GM23338 (cell line): ENCODE data around the gene DTNA. TPM values are rescaled to one million over a fixed set of nuclear protein-coding genes. Genes with fewer than 3 reads are reported as not detected.

ENCODE experiments used
- ATAC-seq: fragments of 200-7000 bp; cut with Tn5 transposase; 3 replicates; pipeline ENCODE4 v1.9.1; 2020
- DNase-seq: peaks from one replicate; pipeline ENCODE4 v3.0.0-alpha.2; 2015; ENCODE audit warnings: low spot score
- H2AFZ ChIP-seq: fragments of 200-600 bp; sonication (generic); 2 replicates; pipeline ENCODE4 v1.8.0; 2016; ENCODE audit warnings: antibody characterized with exemption, mild to moderate bottlenecking, moderate library complexity
- H3F3A ChIP-seq: fragments of 200-600 bp; sonication (generic); replicated peaks from 2 replicates; pipeline ENCODE4 v1.8.0; 2017; ENCODE audit warnings: antibody characterized with exemption, mixed run types, low read depth
- H3K27ac ChIP-seq: fragments of 200-600 bp; sonication (generic); 2 replicates; pipeline ENCODE4 v1.6.1; 2016; ENCODE audit warnings: low read depth
- H3K27me3 ChIP-seq: fragments of 200-600 bp; sonication (generic); 2 replicates; pipeline ENCODE4 v1.8.0; 2016; ENCODE audit warnings: mild to moderate bottlenecking, mixed run types, moderate library complexity; ENCODE audit not compliant: insufficient read depth
- H3K36me3 ChIP-seq: fragments of 200-600 bp; sonication (generic); 2 replicates; pipeline ENCODE4 v1.8.0; 2016; ENCODE audit warnings: mild to moderate bottlenecking; ENCODE audit not compliant: insufficient read depth
- H3K4me1 ChIP-seq: fragments of 200-600 bp; sonication (generic); 2 replicates; pipeline ENCODE4 v1.8.0; 2016; ENCODE audit warnings: mild to moderate bottlenecking, moderate library complexity; ENCODE audit not compliant: insufficient read depth
- H3K4me2 ChIP-seq: fragments of 200-600 bp; sonication (generic); 2 replicates; pipeline ENCODE4 v1.7.1; 2017; ENCODE audit warnings: mixed run types
- H3K4me3 ChIP-seq: fragments of 200-600 bp; sonication (generic); 2 replicates; pipeline ENCODE4 v1.6.1; 2016; ENCODE audit warnings: mixed run types
- H3K79me2 ChIP-seq: fragments of 200-600 bp; sonication (generic); replicated peaks from 2 replicates; pipeline ENCODE4 v1.8.0; 2017; ENCODE audit warnings: mild to moderate bottlenecking; ENCODE audit not compliant: insufficient read depth
- H3K9me2 ChIP-seq: fragments of 200-600 bp; sonication (generic); 2 replicates; pipeline ENCODE4 v1.8.0; 2017; ENCODE audit not compliant: insufficient read depth
- H4K20me1 ChIP-seq: fragments of 200-600 bp; sonication (generic); replicated peaks from 2 replicates; pipeline ENCODE4 v1.8.0; 2017; ENCODE audit warnings: mild to moderate bottlenecking; ENCODE audit not compliant: insufficient read depth
- H3K27ac Mint-ChIP-seq: 2 replicates; pipeline ENCODE4 v1.8.0; 2020; ENCODE audit warnings: inconsistent platforms, mild to moderate bottlenecking, moderate library complexity, mixed read lengths
- H3K27me3 Mint-ChIP-seq: 3 replicates; pipeline ENCODE4 v1.8.0; 2022; ENCODE audit warnings: low read depth, mild to moderate bottlenecking, moderate library complexity, mixed read lengths, inconsistent platforms; ENCODE audit not compliant: insufficient read depth, poor library complexity
- H3K36me3 Mint-ChIP-seq: 3 replicates; pipeline ENCODE4 v1.8.0; 2021; ENCODE audit warnings: low read depth, mild to moderate bottlenecking, inconsistent platforms, moderate library complexity, mixed read lengths
- H3K4me1 Mint-ChIP-seq: 3 replicates; pipeline ENCODE4 v1.8.0; 2020; ENCODE audit warnings: mild to moderate bottlenecking, inconsistent platforms, mixed read lengths
- H3K4me3 Mint-ChIP-seq: 3 replicates; pipeline ENCODE4 v1.8.0; 2021; ENCODE audit warnings: moderate library complexity, mild to moderate bottlenecking, inconsistent platforms, mixed read lengths
- H3K9me3 Mint-ChIP-seq: 3 replicates; pipeline ENCODE4 v1.8.0; 2020; ENCODE audit warnings: moderate library complexity, mild to moderate bottlenecking, inconsistent platforms, mixed read lengths
- CREB1 ChIP-seq: fragments of 250-450 bp; sonication (Bioruptor Pico); IDR thresholded peaks from 2 replicates; pipeline ENCODE4 v1.5.0; 2020; ENCODE audit warnings: low read depth, mild to moderate bottlenecking, moderate library complexity
- CTCF ChIP-seq, 2 experiments: fragments of 200-600 bp in 1 of 2; sonication (generic) in 1 of 2; conservative IDR thresholded peaks; 2 replicates each; pipeline versions ENCODE4 v1.5.1 to v1.6.1; 2016 to 2017; ENCODE audit warnings: antibody characterized with exemption in 2 of 2, low read depth in 2 of 2, mild to moderate bottlenecking in 2 of 2, moderate library complexity in 1 of 2
- ETS1 ChIP-seq: IDR thresholded peaks from 2 replicates; pipeline ENCODE4 v1.6.1; 2016; ENCODE audit warnings: antibody characterized with exemption
- NANOG ChIP-seq: IDR thresholded peaks from 2 replicates; pipeline ENCODE4 v1.6.1; 2016; ENCODE audit warnings: antibody characterized with exemption, borderline replicate concordance
- STAT1 ChIP-seq: IDR thresholded peaks from one replicate; pipeline ENCODE4 v1.6.1; 2016; ENCODE audit warnings: antibody characterized with exemption; ENCODE audit not compliant: unreplicated experiment
- ZNF114 ChIP-seq: fragments of 250-450 bp; sonication (Bioruptor Pico); IDR thresholded peaks from 2 replicates; pipeline ENCODE4 v1.5.0; 2020; ENCODE audit warnings: mild to moderate bottlenecking, moderate library complexity
- ZNF331 ChIP-seq: fragments of 250-450 bp; sonication (Bioruptor Pico); IDR thresholded peaks from 2 replicates; pipeline ENCODE4 v1.5.0; 2020; ENCODE audit warnings: low read depth, mild to moderate bottlenecking, moderate library complexity
- ZNF462 ChIP-seq: fragments of 250-450 bp; sonication (Bioruptor Pico); IDR thresholded peaks from 2 replicates; pipeline ENCODE4 v1.5.0; 2020; ENCODE audit warnings: mild to moderate bottlenecking, moderate library complexity
- polyA plus RNA-seq: library from polyadenylated mRNA; unstranded; fragments of >200 nt; fragmentation: Nextera tagmentation; extraction: Ambion mirVana; gene quantifications from 2 replicates; pipeline ENCODE4 v1.2.1, GENCODE V29; 2016
- total RNA-seq: library from RNA; depleted of rRNA; stranded (reverse); fragments of >200 nt; shearing (Covaris generic); gene quantifications from 2 replicates; pipeline ENCODE4 v1.2.3, GENCODE V29; 2014

Gene DTNA
- total and polyA plus RNA-seq, 2 experiments from 2014 or later, result 11.5 to 25.1 TPM

GRCh38 chr18:34806527-34806926, 96.4 kb downstream of the DTNA start (continued):
- TF ChIP-seq CTCF (conservative IDR thresholded peaks at IDR 0.05; ENCODE audit: low read depth in 2 of 2) (no peak), ZNF114 (CRISPR knock-in tag) (no peak), CREB1 (no peak), STAT1 (no peak), NANOG (no peak), ETS1 (no peak)

GRCh38 chr18:34807106-34807796, 97.2 kb downstream of the DTNA start:
- no peak overlapping the region for H3K4me2 ChIP-seq
- peak overlapping the region; percentile 46; the same call in 1 of the 2 replicates for H3K27ac ChIP-seq

More at GRCh38 chr18:34807106-34807796, 97.2 kb downstream of the DTNA start:
- peak; percentile 87; the same call in 1 of the 2 replicates for TF ChIP-seq ZNF462 (CRISPR knock-in tag)
- no peak for TF ChIP-seq ZNF331
- no peaks in the 10 kb centered on the region for H3K27me3 Mint-ChIP-seq
- peak; percentile 90 for ATAC-seq
- Histone ChIP-seq H2AFZ (no peak overlapping the region), H3K36me3 (no peaks in the 10 kb centered on the region), H3K9me2 (no peaks in the 10 kb centered on the region), H3K4me1 (peaks cover 24% of the 10 kb centered on the region), H3F3A (no peaks in the 10 kb centered on the region), H3K79me2 (no peaks in the 10 kb centered on the region), H3K27me3 (no peaks in the 10 kb centered on the region), H4K20me1 (no peaks in the 10 kb centered on the region), H3K4me3 (no peak overlapping the region)
- peaks cover 27% of the 10 kb centered on the region for H3K4me1 Mint-ChIP-seq
- H3K36me3 Mint-ChIP-seq, result no peaks in the 10 kb centered on the region
- no peak overlapping the region for H3K4me3 Mint-ChIP-seq
- peak; percentile 65 for DNase-seq
- H3K9me3 Mint-ChIP-seq, result no peaks in the 10 kb centered on the region
- H3K27ac Mint-ChIP-seq, result no peak overlapping the region; the same call in 1 of the 2 replicates
